Ovary (tissue), 9 donors: ENCODE results near the gene MSI2. TPM values are rescaled to one million over a fixed set of nuclear protein-coding genes. Genes with fewer than 3 reads are reported as not detected.

ENCODE experiments used
- DNase-seq, 5 donors: peaks; one replicate each; pipeline ENCODE4 v3.0.0-alpha.2; 2019 to 2020
- H3K27ac ChIP-seq, 2 donors: fragments of 200-600 bp; one replicate each; pipeline versions ENCODE4 v1.5.1 to v1.8.0; 2019 to 2022
- H3K27me3 ChIP-seq: fragments of 200-600 bp; one replicate; pipeline ENCODE4 v1.8.0; 2022
- H3K36me3 ChIP-seq: fragments of 200-600 bp; sonication (generic); one replicate; pipeline ENCODE4 v1.5.1; 2019
- H3K4me1 ChIP-seq: one replicate; pipeline ENCODE4 v1.8.1; 2013; ENCODE audit warnings: mild to moderate bottlenecking, moderate library complexity; ENCODE audit not compliant: insufficient read depth
- H3K4me3 ChIP-seq: fragments of 200-600 bp; sonication (generic); one replicate; pipeline ENCODE4 v1.5.1; 2017
- H3K9me3 ChIP-seq, 2 donors: fragments of 200-600 bp in 1 of 2; sonication (generic) in 1 of 2; one replicate each; pipeline versions ENCODE4 v1.5.1 to v1.8.1; 2013 to 2019; ENCODE audit warnings: mild to moderate bottlenecking in 1 of 2, moderate library complexity in 1 of 2
- EP300 ChIP-seq: sonication (generic); formaldehyde crosslinking; IDR thresholded peaks from one replicate; pipeline ENCODE4 v1.6.1; 2017; ENCODE audit warnings: antibody characterized with exemption
- POLR2A ChIP-seq: fragments of 450-650 bp; IDR thresholded peaks from one replicate; pipeline ENCODE4 v1.6.1; 2017; ENCODE audit warnings: antibody characterized with exemption, mild to moderate bottlenecking, moderate library complexity
- WGBS, 3 donors: extraction: QIAGEN DNeasy Blood & Tissue Kit in 1 of 3; methylation state at CpG; one replicate each; pipeline versions ENCODE4 v1.1.5 to v1.1.7; 2013 to 2017; 5-methylcytosine and 5-hydroxymethylcytosine counted together
- intact Hi-C, 4 donors: fragments of 100-400 bp; cut with DNase I; formaldehyde crosslinking; loops; one replicate each; pipeline versions ENCODE4 v1.11.0 to v1.15.1; 2022 to 2023
- polyA plus RNA-seq, 2 donors: library from polyadenylated mRNA; stranded (reverse); fragments of 200-250 nt in 1 of 2; fragments of 350-450 nt in 1 of 2; fragmentation: Illumina TruSeq in 1 of 2; extraction: RNeasy Lipid Tissue Mini Kit (QIAGEN cat#74804) in 1 of 2; gene quantifications; one replicate each; pipeline ENCODE4 v1.2.3, GENCODE V29; 2013 to 2014
- total RNA-seq, 7 donors: library from RNA; depleted of rRNA in 2 of 7; stranded (reverse); fragments of >200 nt in 2 of 7; fragmentation: NEBNext Ultra II Directional in 3 of 7; extraction: Animal tissue kit (Norgen Biotek cat#: 25700) in 3 of 7; gene quantifications; one replicate each; pipeline versions ENCODE4 v1.1.0 to v1.2.4, GENCODE V29; 2016 to 2023
- TF ChIP-seq, protein P1 (sequence below), 3 donors: fragments of 450-650 bp in 2 of 3; fragments of 200-600 bp in 1 of 3; IDR thresholded peaks; one replicate each; pipeline versions ENCODE4 v1.5.1 to v1.8.0; 2016 to 2022; ENCODE audit warnings: antibody characterized with exemption in 3 of 3, mild to moderate bottlenecking in 1 of 3
- donor health status: DM: no; HTN: no; CAD: no; lungs with moderate emphysema.
- donor health status: DM: no; HTN: no; CAD: no.
- donor health status: Bipolar disorder and iron deficiency.
- donor health status: DM: yes; HTN: yes; CAD: no.
- donor health status: DM: no; HTN: no; CAD: no.
- donor health status: DM: yes; HTN: yes; CAD: no.

Gene MSI2
- total and polyA plus RNA-seq, 9 donors: 43.1 to 199 (median 120) TPM

DNA sequence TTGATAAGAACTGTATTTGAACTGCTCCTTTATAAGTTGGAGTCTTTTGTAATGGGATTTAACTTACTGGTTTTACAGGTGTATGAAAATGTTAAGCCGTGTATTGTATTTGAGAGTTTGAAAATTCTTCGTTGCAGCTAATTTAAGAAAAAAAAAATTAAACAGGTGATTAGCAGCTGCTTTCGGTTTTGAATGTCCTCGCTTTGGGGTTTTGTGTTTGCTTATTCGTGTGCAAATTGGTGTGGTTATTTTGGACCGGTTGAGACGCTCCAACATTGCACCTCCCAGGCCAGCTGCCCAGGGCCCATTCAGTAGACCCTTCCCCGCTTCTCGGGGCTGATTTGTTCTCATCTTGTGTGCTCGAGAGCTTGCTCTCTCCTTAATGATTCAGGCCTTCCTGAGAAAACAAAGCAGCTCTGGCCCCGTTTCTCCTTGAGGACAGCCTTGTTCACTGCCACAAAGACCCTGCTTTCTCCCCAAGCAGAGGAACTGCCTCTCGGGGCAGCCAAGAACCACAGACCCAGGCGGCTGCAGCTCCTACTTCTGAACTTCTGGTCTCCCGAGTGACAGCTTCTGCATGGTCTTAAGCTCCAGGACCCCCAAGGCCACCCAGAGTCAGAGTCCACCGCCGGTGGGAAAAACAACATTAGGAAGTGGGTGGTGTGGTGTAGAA is 100.5 kb downstream of the MSI2 start:
- Histone ChIP-seq H3K9me3 (no peaks in the 10 kb centered on the region), H3K27me3 (no peaks in the 10 kb centered on the region), H3K4me1 (peaks cover 21% of the 10 kb centered on the region), H3K36me3 (no peaks in the 10 kb centered on the region), H3K4me3 (no peak overlapping the region), H3K27ac (peak overlapping the region; percentile 6 to 75)
- DNase-seq: peak in 1 of 5 donors; percentile 48
- intact Hi-C loops: no loop called here
- 12 to 51% (median 13%) methylated on average over 16 of the region's 16 CpGs for WGBS, 3 donors
- TF ChIP-seq POLR2A (no peak), EP300 (no peak)
- TF ChIP-seq, protein P1, sequence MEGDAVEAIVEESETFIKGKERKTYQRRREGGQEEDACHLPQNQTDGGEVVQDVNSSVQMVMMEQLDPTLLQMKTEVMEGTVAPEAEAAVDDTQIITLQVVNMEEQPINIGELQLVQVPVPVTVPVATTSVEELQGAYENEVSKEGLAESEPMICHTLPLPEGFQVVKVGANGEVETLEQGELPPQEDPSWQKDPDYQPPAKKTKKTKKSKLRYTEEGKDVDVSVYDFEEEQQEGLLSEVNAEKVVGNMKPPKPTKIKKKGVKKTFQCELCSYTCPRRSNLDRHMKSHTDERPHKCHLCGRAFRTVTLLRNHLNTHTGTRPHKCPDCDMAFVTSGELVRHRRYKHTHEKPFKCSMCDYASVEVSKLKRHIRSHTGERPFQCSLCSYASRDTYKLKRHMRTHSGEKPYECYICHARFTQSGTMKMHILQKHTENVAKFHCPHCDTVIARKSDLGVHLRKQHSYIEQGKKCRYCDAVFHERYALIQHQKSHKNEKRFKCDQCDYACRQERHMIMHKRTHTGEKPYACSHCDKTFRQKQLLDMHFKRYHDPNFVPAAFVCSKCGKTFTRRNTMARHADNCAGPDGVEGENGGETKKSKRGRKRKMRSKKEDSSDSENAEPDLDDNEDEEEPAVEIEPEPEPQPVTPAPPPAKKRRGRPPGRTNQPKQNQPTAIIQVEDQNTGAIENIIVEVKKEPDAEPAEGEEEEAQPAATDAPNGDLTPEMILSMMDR (IDR thresholded peaks at IDR 0.05): no peak

DNA sequence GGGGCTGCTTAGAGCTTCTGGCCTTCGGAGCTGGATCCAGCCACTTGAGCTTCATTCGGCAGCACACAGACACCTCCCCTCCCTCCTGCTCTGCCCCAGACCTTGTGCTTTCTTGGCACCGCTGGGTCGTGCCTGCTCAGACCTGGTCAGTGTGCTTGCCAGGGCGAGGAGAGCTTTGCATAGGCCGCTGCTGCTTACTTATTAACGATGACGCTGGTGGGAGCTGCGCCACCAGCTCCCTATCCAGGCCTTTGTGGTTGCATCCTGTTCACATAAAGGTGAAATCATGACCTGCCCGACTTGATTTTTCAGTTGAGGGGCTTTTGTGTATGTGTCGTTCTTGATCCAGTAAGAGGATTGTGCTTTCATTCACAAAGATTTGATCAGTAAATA is 101.1 kb downstream of the MSI2 start:
- Histone ChIP-seq H3K4me1 (peaks cover 21% of the 10 kb centered on the region), H3K9me3 (no peaks in the 10 kb centered on the region), H3K27me3 (no peaks in the 10 kb centered on the region), H3K4me3 (no peak overlapping the region), H3K36me3 (no peaks in the 10 kb centered on the region), H3K27ac (peak overlapping the region; percentile 6 to 75)
- TF ChIP-seq, protein P1 (IDR thresholded peaks at IDR 0.05): no peak
- TF ChIP-seq POLR2A: no peak
- TF ChIP-seq EP300: no peak
- 29 to 58% (median 40%) methylated on average over 11 of the region's 11 CpGs for WGBS, 3 donors
- intact Hi-C loops: no loop called here
- peak in 4 of 5 donors; percentile 39 to 68 (median 57) for DNase-seq

- no peak for DNase-seq
- Histone ChIP-seq H3K4me1 (peaks cover 21% of the 10 kb centered on the region), H3K27ac (peak overlapping the region in 1 of 2 donors; percentile 75), H3K36me3 (no peaks in the 10 kb centered on the region), H3K4me3 (no peak overlapping the region), H3K9me3 (no peaks in the 10 kb centered on the region), H3K27me3 (no peaks in the 10 kb centered on the region)
- intact Hi-C loops: no loop called here
- whole genome bisulfite sequencing, 3 donors: 60 to 68% (median 61%) methylated on average over 3 of the region's 3 CpGs
- TF ChIP-seq EP300: no peak
Observed at GRCh38 chr17:57357830-57358430, 101.6 kb downstream of the MSI2 start.

GRCh38 chr17:57360266-57360665 is 103.9 kb downstream of the MSI2 start:
- Histone ChIP-seq H3K36me3 (no peaks in the 10 kb centered on the region), H3K27ac (no peak overlapping the region), H3K4me1 (peaks cover 17% of the 10 kb centered on the region), H3K27me3 (no peaks in the 10 kb centered on the region), H3K9me3 (no peaks in the 10 kb centered on the region), H3K4me3 (no peak overlapping the region)
- TF ChIP-seq POLR2A (no peak), EP300 (no peak)
- TF ChIP-seq, protein P1 (IDR thresholded peaks at IDR 0.05): no peak
- 80 to 96% (median 82%) methylated on average over 2 of the region's 2 CpGs for WGBS, 3 donors
- DNase-seq: no peak
- intact Hi-C loops: no loop called here
